Liver (tissue), 9 donors: ENCODE data around the gene BACH2. TPM values are rescaled to one million over a fixed set of nuclear protein-coding genes. Genes with fewer than 3 reads are reported as not detected.

Source experiments
- DNase-seq: peaks from one replicate; pipeline ENCODE4 v3.0.0-alpha.2; 2017; ENCODE audit warnings: low spot score
- H3K27ac ChIP-seq, 2 donors: one replicate each; pipeline ENCODE4 v1.7.0; 2013; ENCODE audit warnings: inconsistent platforms in 2 of 2, low read length in 2 of 2, control low read depth in 1 of 2, low read depth in 1 of 2, mild to moderate bottlenecking in 1 of 2
- H3K27me3 ChIP-seq, 4 donors: one replicate each; pipeline versions ENCODE4 v1.6.1 to v1.7.0; 2013; ENCODE audit warnings: low read length in 3 of 4, inconsistent platforms in 1 of 4, mild to moderate bottlenecking in 1 of 4, moderate library complexity in 1 of 4; ENCODE audit not compliant: control insufficient read depth in 4 of 4, insufficient read depth in 4 of 4
- H3K36me3 ChIP-seq, 4 donors: one replicate each; pipeline versions ENCODE4 v1.6.1 to v1.7.0; 2013; ENCODE audit warnings: low read length in 3 of 4, mild to moderate bottlenecking in 3 of 4, low read depth in 1 of 4, moderate library complexity in 1 of 4; ENCODE audit not compliant: control insufficient read depth in 4 of 4, insufficient read depth in 3 of 4
- H3K4me1 ChIP-seq, 4 donors: one replicate each; pipeline versions ENCODE4 v1.6.1 to v1.7.0; 2013; ENCODE audit warnings: low read length in 3 of 4, mild to moderate bottlenecking in 3 of 4, moderate library complexity in 1 of 4; ENCODE audit not compliant: control insufficient read depth in 4 of 4, insufficient read depth in 4 of 4
- H3K4me3 ChIP-seq, 3 donors: one replicate each; pipeline versions ENCODE4 v1.6.1 to v1.7.0; 2013; ENCODE audit warnings: low read length in 3 of 3, control low read depth in 1 of 3, low read depth in 1 of 3, mild to moderate bottlenecking in 1 of 3
- H3K9ac ChIP-seq, 2 donors: one replicate each; pipeline ENCODE4 v1.7.0; 2013; ENCODE audit warnings: low read length in 2 of 2, mild to moderate bottlenecking in 2 of 2, moderate library complexity in 2 of 2, control low read depth in 1 of 2, low read depth in 1 of 2
- H3K9me3 ChIP-seq, 4 donors: one replicate each; pipeline versions ENCODE4 v1.6.1 to v1.7.0; 2013; ENCODE audit warnings: low read length in 3 of 4; ENCODE audit not compliant: control insufficient read depth in 4 of 4
- EGR1 ChIP-seq, 2 donors: IDR thresholded peaks; 2 replicates each; pipeline ENCODE4 v1.6.1; 2016 to 2018; ENCODE audit warnings: antibody characterized with exemption in 2 of 2, low read depth in 2 of 2
- FOXA1 ChIP-seq: IDR thresholded peaks from 2 replicates; pipeline ENCODE4 v1.6.1; 2016; ENCODE audit warnings: antibody characterized with exemption
- FOXA2 ChIP-seq: IDR thresholded peaks from 2 replicates; pipeline ENCODE4 v1.6.1; 2016; ENCODE audit warnings: antibody characterized with exemption
- GABPA ChIP-seq, 2 donors: IDR thresholded peaks in 1 of 2; conservative IDR thresholded peaks in 1 of 2; 2 replicates each; pipeline ENCODE4 v1.6.1; 2016; ENCODE audit warnings: antibody characterized with exemption in 2 of 2, mild to moderate bottlenecking in 1 of 2, moderate library complexity in 1 of 2
- HNF4A ChIP-seq, 2 donors: conservative IDR thresholded peaks; 2 replicates each; pipeline ENCODE4 v1.6.1; 2016; ENCODE audit warnings: antibody characterized with exemption in 2 of 2, mild to moderate bottlenecking in 2 of 2
- JUND ChIP-seq, 2 donors: IDR thresholded peaks; 2 replicates each; pipeline ENCODE4 v1.6.1; 2016; ENCODE audit warnings: antibody characterized with exemption in 2 of 2
- NR2F2 ChIP-seq: IDR thresholded peaks from 2 replicates; pipeline ENCODE4 v1.6.1; 2016; ENCODE audit warnings: antibody characterized with exemption
- RAD21 ChIP-seq, 2 donors: IDR thresholded peaks; 2 replicates each; pipeline ENCODE4 v1.6.1; 2016; ENCODE audit warnings: antibody characterized with exemption in 2 of 2, mild to moderate bottlenecking in 2 of 2
- RXRA ChIP-seq, 2 donors: IDR thresholded peaks; 2 replicates each; pipeline ENCODE4 v1.6.1; 2017 to 2018; ENCODE audit warnings: antibody characterized with exemption in 2 of 2, mild to moderate bottlenecking in 1 of 2
- SP1 ChIP-seq: IDR thresholded peaks from 2 replicates; pipeline ENCODE4 v1.6.1; 2018; ENCODE audit warnings: antibody characterized with exemption, mild to moderate bottlenecking
- TAF1 ChIP-seq: conservative IDR thresholded peaks from 2 replicates; pipeline ENCODE4 v1.6.1; 2016; ENCODE audit warnings: antibody characterized with exemption, mild to moderate bottlenecking
- YY1 ChIP-seq: IDR thresholded peaks from 2 replicates; pipeline ENCODE4 v1.6.1; 2016; ENCODE audit warnings: antibody characterized with exemption, mild to moderate bottlenecking
- WGBS: extraction: QIAGEN DNeasy Blood & Tissue Kit; methylation state at CpG from one replicate; pipeline ENCODE4 v1.1.7; 2013; 5-methylcytosine and 5-hydroxymethylcytosine counted together
- polyA plus RNA-seq, 2 donors: library from polyadenylated mRNA; stranded (reverse) in 1 of 2; unstranded in 1 of 2; fragments of 200-250 nt in 1 of 2; fragments of >200 nt in 1 of 2; fragmentation: Nextera tagmentation in 1 of 2; extraction: Ambion mirVana in 1 of 2; gene quantifications; one replicate each; pipeline versions ENCODE4 v1.2.1 to v1.2.3, GENCODE V29; 2013 to 2015
- total RNA-seq, 2 donors: library from RNA; depleted of rRNA; stranded (reverse); fragments of >200 nt; gene quantifications; one replicate each; pipeline ENCODE4 v1.2.3, GENCODE V29; 2014
- TF ChIP-seq, protein P1 (sequence below): IDR thresholded peaks from 2 replicates; pipeline ENCODE4 v1.6.1; 2016; ENCODE audit warnings: antibody characterized with exemption
- TF ChIP-seq, protein P2 (sequence below): fragments of 150-350 bp; IDR thresholded peaks from 2 replicates; pipeline ENCODE4 v1.5.1; 2017; ENCODE audit warnings: improper control_type of control experiment, low read depth, low read length; ENCODE audit not compliant: missing input control
- TF ChIP-seq, protein P3 (sequence below): IDR thresholded peaks from 2 replicates; pipeline ENCODE4 v1.6.1; 2016; ENCODE audit warnings: antibody characterized with exemption
- TF ChIP-seq, protein P4 (sequence below): IDR thresholded peaks from 2 replicates; pipeline ENCODE4 v1.6.1; 2016; ENCODE audit warnings: antibody characterized with exemption, mild to moderate bottlenecking
- TF ChIP-seq, protein P5 (sequence below): IDR thresholded peaks from 2 replicates; pipeline ENCODE4 v1.6.1; 2016; ENCODE audit warnings: antibody characterized with exemption
- donor health status: healthy.
- donor health status: healthy.
- donor health status: healthy.
- donor health status: healthy.
- donor health status: healthy.

Gene BACH2
- total and polyA plus RNA-seq, 4 donors = 1.9 to 3.7 (median 1.9) TPM

DNA sequence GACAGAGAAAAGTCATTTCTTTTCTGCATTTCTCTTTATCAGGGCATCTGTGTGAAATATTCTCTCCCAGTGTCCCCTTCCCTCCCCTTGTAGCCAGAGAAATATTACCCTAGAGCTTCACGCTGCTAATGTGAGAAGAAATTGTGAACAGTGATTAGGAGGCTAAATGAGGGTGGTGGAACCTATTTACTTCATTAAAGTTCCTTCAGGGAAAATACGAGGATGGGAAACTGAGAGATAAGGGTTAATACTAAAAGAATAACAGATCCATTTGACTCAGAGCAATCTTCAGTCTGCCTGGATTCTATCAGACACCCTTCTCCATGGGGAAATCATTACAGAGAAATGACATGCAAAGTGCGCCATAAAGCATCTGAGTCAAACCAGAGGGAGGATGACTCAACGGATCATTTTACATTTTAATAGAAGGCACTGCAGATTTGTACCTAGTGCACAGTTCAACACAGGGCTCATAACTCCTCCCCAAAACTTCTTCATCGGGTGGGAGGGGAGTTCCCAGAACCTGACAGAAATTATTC lies 271.1 kb downstream of the BACH2 start:
- no peak overlapping the region for H3K9ac ChIP-seq
- no peak overlapping the region for H3K27ac ChIP-seq
- no peaks in the 10 kb centered on the region for H3K27me3 ChIP-seq
- H3K4me1 ChIP-seq = peaks cover 0 to 1% (median 0%) of the 10 kb centered on the region in 4 donors
- no peaks in the 10 kb centered on the region for H3K9me3 ChIP-seq
- DNase-seq = no peak
- H3K36me3 ChIP-seq = no peaks in the 10 kb centered on the region
- WGBS = 84% methylated on average over 5 of the region's 5 CpGs
- H3K4me3 ChIP-seq = no peak overlapping the region
- TF ChIP-seq, protein P1, sequence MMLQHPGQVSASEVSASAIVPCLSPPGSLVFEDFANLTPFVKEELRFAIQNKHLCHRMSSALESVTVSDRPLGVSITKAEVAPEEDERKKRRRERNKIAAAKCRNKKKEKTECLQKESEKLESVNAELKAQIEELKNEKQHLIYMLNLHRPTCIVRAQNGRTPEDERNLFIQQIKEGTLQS = no peak
- TF ChIP-seq, protein P2, sequence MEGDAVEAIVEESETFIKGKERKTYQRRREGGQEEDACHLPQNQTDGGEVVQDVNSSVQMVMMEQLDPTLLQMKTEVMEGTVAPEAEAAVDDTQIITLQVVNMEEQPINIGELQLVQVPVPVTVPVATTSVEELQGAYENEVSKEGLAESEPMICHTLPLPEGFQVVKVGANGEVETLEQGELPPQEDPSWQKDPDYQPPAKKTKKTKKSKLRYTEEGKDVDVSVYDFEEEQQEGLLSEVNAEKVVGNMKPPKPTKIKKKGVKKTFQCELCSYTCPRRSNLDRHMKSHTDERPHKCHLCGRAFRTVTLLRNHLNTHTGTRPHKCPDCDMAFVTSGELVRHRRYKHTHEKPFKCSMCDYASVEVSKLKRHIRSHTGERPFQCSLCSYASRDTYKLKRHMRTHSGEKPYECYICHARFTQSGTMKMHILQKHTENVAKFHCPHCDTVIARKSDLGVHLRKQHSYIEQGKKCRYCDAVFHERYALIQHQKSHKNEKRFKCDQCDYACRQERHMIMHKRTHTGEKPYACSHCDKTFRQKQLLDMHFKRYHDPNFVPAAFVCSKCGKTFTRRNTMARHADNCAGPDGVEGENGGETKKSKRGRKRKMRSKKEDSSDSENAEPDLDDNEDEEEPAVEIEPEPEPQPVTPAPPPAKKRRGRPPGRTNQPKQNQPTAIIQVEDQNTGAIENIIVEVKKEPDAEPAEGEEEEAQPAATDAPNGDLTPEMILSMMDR = no peak
- no peak for TF ChIP-seq SP1
- no peak for TF ChIP-seq TAF1
- TF ChIP-seq FOXA2 = no peak
- no peak for TF ChIP-seq NR2F2
- TF ChIP-seq JUND (IDR thresholded peaks at IDR 0.05) = no peak
- TF ChIP-seq RXRA (IDR thresholded peaks at IDR 0.05) = no peak
- no peak for TF ChIP-seq EGR1 (IDR thresholded peaks at IDR 0.05; ENCODE audit: low read depth in 2 of 2)
- TF ChIP-seq HNF4A (conservative IDR thresholded peaks at IDR 0.05) = no peak
- TF ChIP-seq RAD21 (IDR thresholded peaks at IDR 0.05) = no peak
- no peak for TF ChIP-seq YY1

DNA sequence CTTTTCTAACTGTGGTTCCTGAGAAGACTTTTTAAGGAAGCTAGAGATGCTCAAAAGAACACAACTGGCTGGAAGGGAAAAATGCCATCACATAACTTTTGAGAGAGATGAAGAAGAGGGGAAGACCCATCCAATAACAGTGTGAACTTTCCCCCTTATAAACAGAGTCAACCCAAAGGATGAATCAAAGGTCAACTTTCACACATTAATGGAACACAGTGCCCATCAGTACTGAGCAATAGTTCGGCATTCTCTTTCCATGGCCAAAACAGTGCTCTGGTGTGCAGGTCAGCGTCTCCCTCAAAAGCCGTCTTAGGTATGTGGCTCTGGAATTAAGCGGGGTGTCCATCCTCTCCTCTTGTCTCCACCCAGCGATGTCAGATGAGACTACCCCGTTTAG lies 272.0 kb downstream of the BACH2 start:
- H3K36me3 ChIP-seq = peaks cover 0 to 2% (median under 1%) of the 10 kb centered on the region in 4 donors
- H3K27me3 ChIP-seq = no peaks in the 10 kb centered on the region
- DNase-seq = no peak
- H3K9me3 ChIP-seq = no peaks in the 10 kb centered on the region
- TF ChIP-seq TAF1 = no peak
- no peak for TF ChIP-seq JUND (IDR thresholded peaks at IDR 0.05)
- no peak for TF ChIP-seq FOXA1
- TF ChIP-seq, protein P3, sequence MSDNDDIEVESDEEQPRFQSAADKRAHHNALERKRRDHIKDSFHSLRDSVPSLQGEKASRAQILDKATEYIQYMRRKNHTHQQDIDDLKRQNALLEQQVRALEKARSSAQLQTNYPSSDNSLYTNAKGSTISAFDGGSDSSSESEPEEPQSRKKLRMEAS = no peak
- no peak for TF ChIP-seq RXRA (IDR thresholded peaks at IDR 0.05)
- TF ChIP-seq, protein P1 = no peak
- TF ChIP-seq RAD21 (IDR thresholded peaks at IDR 0.05) = no peak
- TF ChIP-seq, protein P4, sequence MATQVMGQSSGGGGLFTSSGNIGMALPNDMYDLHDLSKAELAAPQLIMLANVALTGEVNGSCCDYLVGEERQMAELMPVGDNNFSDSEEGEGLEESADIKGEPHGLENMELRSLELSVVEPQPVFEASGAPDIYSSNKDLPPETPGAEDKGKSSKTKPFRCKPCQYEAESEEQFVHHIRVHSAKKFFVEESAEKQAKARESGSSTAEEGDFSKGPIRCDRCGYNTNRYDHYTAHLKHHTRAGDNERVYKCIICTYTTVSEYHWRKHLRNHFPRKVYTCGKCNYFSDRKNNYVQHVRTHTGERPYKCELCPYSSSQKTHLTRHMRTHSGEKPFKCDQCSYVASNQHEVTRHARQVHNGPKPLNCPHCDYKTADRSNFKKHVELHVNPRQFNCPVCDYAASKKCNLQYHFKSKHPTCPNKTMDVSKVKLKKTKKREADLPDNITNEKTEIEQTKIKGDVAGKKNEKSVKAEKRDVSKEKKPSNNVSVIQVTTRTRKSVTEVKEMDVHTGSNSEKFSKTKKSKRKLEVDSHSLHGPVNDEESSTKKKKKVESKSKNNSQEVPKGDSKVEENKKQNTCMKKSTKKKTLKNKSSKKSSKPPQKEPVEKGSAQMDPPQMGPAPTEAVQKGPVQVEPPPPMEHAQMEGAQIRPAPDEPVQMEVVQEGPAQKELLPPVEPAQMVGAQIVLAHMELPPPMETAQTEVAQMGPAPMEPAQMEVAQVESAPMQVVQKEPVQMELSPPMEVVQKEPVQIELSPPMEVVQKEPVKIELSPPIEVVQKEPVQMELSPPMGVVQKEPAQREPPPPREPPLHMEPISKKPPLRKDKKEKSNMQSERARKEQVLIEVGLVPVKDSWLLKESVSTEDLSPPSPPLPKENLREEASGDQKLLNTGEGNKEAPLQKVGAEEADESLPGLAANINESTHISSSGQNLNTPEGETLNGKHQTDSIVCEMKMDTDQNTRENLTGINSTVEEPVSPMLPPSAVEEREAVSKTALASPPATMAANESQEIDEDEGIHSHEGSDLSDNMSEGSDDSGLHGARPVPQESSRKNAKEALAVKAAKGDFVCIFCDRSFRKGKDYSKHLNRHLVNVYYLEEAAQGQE = no peak
- TF ChIP-seq, protein P5, sequence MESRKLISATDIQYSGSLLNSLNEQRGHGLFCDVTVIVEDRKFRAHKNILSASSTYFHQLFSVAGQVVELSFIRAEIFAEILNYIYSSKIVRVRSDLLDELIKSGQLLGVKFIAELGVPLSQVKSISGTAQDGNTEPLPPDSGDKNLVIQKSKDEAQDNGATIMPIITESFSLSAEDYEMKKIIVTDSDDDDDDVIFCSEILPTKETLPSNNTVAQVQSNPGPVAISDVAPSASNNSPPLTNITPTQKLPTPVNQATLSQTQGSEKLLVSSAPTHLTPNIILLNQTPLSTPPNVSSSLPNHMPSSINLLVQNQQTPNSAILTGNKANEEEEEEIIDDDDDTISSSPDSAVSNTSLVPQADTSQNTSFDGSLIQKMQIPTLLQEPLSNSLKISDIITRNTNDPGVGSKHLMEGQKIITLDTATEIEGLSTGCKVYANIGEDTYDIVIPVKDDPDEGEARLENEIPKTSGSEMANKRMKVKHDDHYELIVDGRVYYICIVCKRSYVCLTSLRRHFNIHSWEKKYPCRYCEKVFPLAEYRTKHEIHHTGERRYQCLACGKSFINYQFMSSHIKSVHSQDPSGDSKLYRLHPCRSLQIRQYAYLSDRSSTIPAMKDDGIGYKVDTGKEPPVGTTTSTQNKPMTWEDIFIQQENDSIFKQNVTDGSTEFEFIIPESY = no peak
- no peak for TF ChIP-seq YY1
- TF ChIP-seq EGR1 (IDR thresholded peaks at IDR 0.05; ENCODE audit: low read depth in 2 of 2) = no peak
- TF ChIP-seq FOXA2 = no peak
- TF ChIP-seq GABPA (IDR thresholded peaks at IDR 0.05 in 1 of 2, conservative IDR thresholded peaks at IDR 0.05 in 1 of 2) = no peak
- no peak for TF ChIP-seq HNF4A (conservative IDR thresholded peaks at IDR 0.05)
- 82% methylated on average over 6 of the region's 6 CpGs for WGBS
- H3K4me3 ChIP-seq = no peak overlapping the region
- no peak overlapping the region for H3K9ac ChIP-seq
- no peak overlapping the region for H3K27ac ChIP-seq
- H3K4me1 ChIP-seq = peaks cover 0 to 2% (median 0%) of the 10 kb centered on the region in 4 donors
